GM12878 (cell line): Measurements from ENCODE around the gene PPP2R2D. TPM values are rescaled to one million over a fixed set of nuclear protein-coding genes. Genes with fewer than 3 reads are reported as not detected.

Experiments
- ATAC-seq: fragments of 200-7000 bp; cut with Tn5 transposase; 3 replicates; pipeline ENCODE4 v1.9.1; 2020; ENCODE audit warnings: mild to moderate bottlenecking, moderate library complexity
- BruUV-seq: library from RNA; stranded (reverse); fragments of 400-500 nt; replicated peaks from 2 replicates; lab custom pipeline; 2021; lab: Mats Ljungman, UMichigan
- CTCF ChIA-PET: fragments of 300-600 bp; sonication (Branson Sonifier 250); formaldehyde crosslinking; extraction: SDS; loops from one replicate; lab custom pipeline; 2021; ENCODE audit warnings: inconsistent platforms; lab: Yijun Ruan, JAX
- POLR2A ChIA-PET: fragments of 350-600 bp; formaldehyde crosslinking; extraction: SDS; loops from one replicate; lab custom pipeline; 2021; ENCODE audit warnings: inconsistent platforms; lab: Charles Lee
- RAD21 ChIA-PET: fragments of 300-600 bp; sonication (Branson Sonifier 250); formaldehyde crosslinking; loops from one replicate; lab custom pipeline; 2023; ENCODE audit warnings: antibody characterized with exemption; ENCODE audit not compliant: unreplicated experiment; lab: Charles Lee
- SMC1A ChIA-PET: fragments of 300-600 bp; sonication (Branson Sonifier 250); formaldehyde crosslinking; loops from one replicate; lab custom pipeline; 2023; ENCODE audit not compliant: unreplicated experiment, uncharacterized antibody; lab: Charles Lee
- DNase-seq: peaks from one replicate; pipeline ENCODE4 v3.0.0-alpha.2; 2011; ENCODE audit warnings: low read depth, low spot score
- FAIRE-seq: peaks from 3 replicates; lab custom pipeline; 2011; peaks lifted over from hg19 to GRCh38; lab: Jason Lieb, UNC
- H2AFZ ChIP-seq: 2 replicates; pipeline ENCODE4 v1.6.0; 2011; ENCODE audit warnings: low read depth, low read length, control low read depth; ENCODE audit not compliant: control insufficient read depth
- H3K27ac ChIP-seq: 2 replicates; pipeline ENCODE4 v1.5.1; 2011; ENCODE audit warnings: control low read depth; ENCODE audit not compliant: control insufficient read depth, insufficient read depth
- H3K27me3 ChIP-seq, 2 experiments: replicated peaks in 1 of 2; 2 replicates each; pipeline versions ENCODE4 v1.6.0 to v1.6.1; 2011; ENCODE audit warnings: low read length in 1 of 2; ENCODE audit not compliant: control insufficient read depth in 2 of 2, insufficient read depth in 2 of 2
- H3K36me3 ChIP-seq, 2 experiments: 2 replicates each; pipeline ENCODE4 v1.5.1; 2011; ENCODE audit warnings: low read length in 1 of 2; ENCODE audit not compliant: control insufficient read depth in 2 of 2, insufficient read depth in 2 of 2
- H3K4me1 ChIP-seq: 2 replicates; pipeline ENCODE4 v1.6.1; 2011; ENCODE audit warnings: mild to moderate bottlenecking, low read length, moderate library complexity, mixed read lengths; ENCODE audit not compliant: control insufficient read depth, insufficient read depth
- H3K4me2 ChIP-seq: 2 replicates; pipeline ENCODE4 v1.6.0; 2011; ENCODE audit warnings: control low read depth; ENCODE audit not compliant: control insufficient read depth, insufficient read depth
- H3K4me3 ChIP-seq: fragments of 200-600 bp; sonication (generic); 2 replicates; pipeline ENCODE4 v1.5.1; 2016
- H3K79me2 ChIP-seq: 2 replicates; pipeline ENCODE4 v1.6.0; 2011; ENCODE audit warnings: low read length; ENCODE audit not compliant: control insufficient read depth, insufficient read depth
- H3K9ac ChIP-seq: 2 replicates; pipeline ENCODE4 v1.8.0; 2011; ENCODE audit warnings: low read length, control low read depth, mixed read lengths; ENCODE audit not compliant: control insufficient read depth, insufficient read depth
- H3K9me3 ChIP-seq: replicated peaks from 3 replicates; pipeline ENCODE4 v1.5.1; 2011; ENCODE audit warnings: mild to moderate bottlenecking, low read length; ENCODE audit not compliant: control insufficient read depth, insufficient read depth
- H4K20me1 ChIP-seq: 2 replicates; pipeline ENCODE4 v1.6.0; 2011; ENCODE audit not compliant: control insufficient read depth, insufficient read depth
- CBX3 ChIP-seq: fragments of 200-600 bp; sonication (generic); IDR thresholded peaks from 2 replicates; pipeline ENCODE4 v1.6.1; 2016; ENCODE audit warnings: low read depth, borderline replicate concordance
- NRF1 ChIP-seq: conservative IDR thresholded peaks from 2 replicates; pipeline ENCODE4 v1.6.1; 2011; ENCODE audit warnings: mild to moderate bottlenecking, low read depth, low read length, improper control_type of control experiment
- SREBF2 ChIP-seq: IDR thresholded peaks from 2 replicates; pipeline ENCODE4 v1.6.1; 2012; ENCODE audit warnings: mild to moderate bottlenecking, low read length
- WGBS: methylation state at CpG from one replicate; pipeline ENCODE4 v1.1.6; 2016; ENCODE audit warnings: low lambda C conversion rate; ENCODE audit not compliant: insufficient replicate concordance, insufficient coverage; ENCODE audit errors: missing lambda C conversion rate; 5-methylcytosine and 5-hydroxymethylcytosine counted together
- in situ Hi-C: fragments of 300-500 bp; cut with MboI; formaldehyde crosslinking; loops from 9 replicates; pipeline ENCODE4 v1.14.3; 2018; ENCODE audit warnings: mixed read lengths
- intact Hi-C: fragments of 100-400 bp; cut with micrococcal nuclease; formaldehyde crosslinking; loops from one replicate; pipeline ENCODE4 v1.14.2; 2022; ENCODE audit not compliant: unreplicated experiment
- polyA plus RNA-seq, 11 experiments: library from polyadenylated mRNA; depleted of rRNA in 4 of 11; unstranded in 6 of 11; stranded (reverse) in 5 of 11; fragments of >200 nt; fragmentation: Nextera tagmentation in 4 of 11; fragmentation: Illumina TruSeq in 1 of 11; extraction: Ambion mirVana in 4 of 11; extraction: Trizol in 1 of 11; gene quantifications; 1 replicate in 1 of 11; 2 replicates in 10 of 11; pipeline versions ENCODE4 v1.2.1 to v1.2.3, GENCODE V29; 2011 to 2016; ENCODE audit warnings: inconsistent platforms in 2 of 11, missing spikeins in 2 of 11, low read depth in 1 of 11
- total RNA-seq, 4 experiments: library from RNA; depleted of rRNA in 3 of 4; stranded (reverse); fragments of >200 nt in 3 of 4; fragmentation: Illumina TruSeq in 1 of 4; extraction: Trizol in 1 of 4; gene quantifications; 2 replicates each; pipeline versions ENCODE4 v1.2.1 to v1.2.3, GENCODE V29; 2013 to 2021
- TF ChIP-seq, protein P1 (sequence below): fragments of 450-650 bp; IDR thresholded peaks from 2 replicates; pipeline ENCODE4 v1.6.1; 2018; ENCODE audit warnings: mild to moderate bottlenecking, low read depth, moderate library complexity; ENCODE audit not compliant: partially characterized antibody
- TF ChIP-seq, protein P2 (sequence below): IDR thresholded peaks from 2 replicates; pipeline ENCODE4 v1.6.1; 2011; ENCODE audit warnings: low read depth, low read length, improper control_type of control experiment, borderline replicate concordance
- TF ChIP-seq, protein P3 (sequence below): fragments of 450-650 bp; IDR thresholded peaks from 2 replicates; pipeline ENCODE4 v1.6.1; 2016; ENCODE audit warnings: mild to moderate bottlenecking
- TF ChIP-seq, protein P4 (sequence below): fragments of 450-650 bp; IDR thresholded peaks from 2 replicates; pipeline ENCODE4 v1.6.1; 2017; ENCODE audit warnings: mild to moderate bottlenecking, low read depth, inconsistent platforms; ENCODE audit not compliant: poor library complexity, severe bottlenecking

Gene PPP2R2D
- total and polyA plus RNA-seq, 10 of the 15 experiments (the other 5 are each of a cell fraction or from before 2014, with no cell fraction given): 2.8 to 41.9 (median 21.8) TPM

DNA sequence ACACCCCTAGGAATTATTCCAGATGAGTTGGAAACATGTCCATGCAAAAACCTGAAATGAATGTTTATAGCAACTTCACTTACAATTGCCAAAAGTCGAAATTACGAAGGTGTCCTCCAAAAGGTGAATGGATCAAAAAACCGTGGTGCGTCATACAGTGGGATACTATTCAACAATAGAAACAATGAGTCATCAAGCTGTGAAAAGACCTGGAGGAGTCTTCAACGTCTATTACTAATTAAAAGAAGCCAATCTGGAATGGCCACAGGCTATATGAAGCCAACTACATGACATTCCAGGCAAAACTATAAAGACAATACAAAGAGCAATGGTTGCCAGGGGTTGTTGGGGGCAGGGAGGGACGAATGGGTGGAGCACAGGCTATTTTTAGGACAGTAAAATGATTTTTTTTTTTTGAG is 12.6 kb upstream of the PPP2R2D start (continued):
- TF ChIP-seq, protein P1, sequence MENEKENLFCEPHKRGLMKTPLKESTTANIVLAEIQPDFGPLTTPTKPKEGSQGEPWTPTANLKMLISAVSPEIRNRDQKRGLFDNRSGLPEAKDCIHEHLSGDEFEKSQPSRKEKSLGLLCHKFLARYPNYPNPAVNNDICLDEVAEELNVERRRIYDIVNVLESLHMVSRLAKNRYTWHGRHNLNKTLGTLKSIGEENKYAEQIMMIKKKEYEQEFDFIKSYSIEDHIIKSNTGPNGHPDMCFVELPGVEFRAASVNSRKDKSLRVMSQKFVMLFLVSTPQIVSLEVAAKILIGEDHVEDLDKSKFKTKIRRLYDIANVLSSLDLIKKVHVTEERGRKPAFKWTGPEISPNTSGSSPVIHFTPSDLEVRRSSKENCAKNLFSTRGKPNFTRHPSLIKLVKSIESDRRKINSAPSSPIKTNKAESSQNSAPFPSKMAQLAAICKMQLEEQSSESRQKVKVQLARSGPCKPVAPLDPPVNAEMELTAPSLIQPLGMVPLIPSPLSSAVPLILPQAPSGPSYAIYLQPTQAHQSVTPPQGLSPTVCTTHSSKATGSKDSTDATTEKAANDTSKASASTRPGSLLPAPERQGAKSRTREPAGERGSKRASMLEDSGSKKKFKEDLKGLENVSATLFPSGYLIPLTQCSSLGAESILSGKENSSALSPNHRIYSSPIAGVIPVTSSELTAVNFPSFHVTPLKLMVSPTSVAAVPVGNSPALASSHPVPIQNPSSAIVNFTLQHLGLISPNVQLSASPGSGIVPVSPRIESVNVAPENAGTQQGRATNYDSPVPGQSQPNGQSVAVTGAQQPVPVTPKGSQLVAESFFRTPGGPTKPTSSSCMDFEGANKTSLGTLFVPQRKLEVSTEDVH: no peak
- TF ChIP-seq NRF1: no peak
- TF ChIP-seq CBX3: no peak
- TF ChIP-seq SREBF2: no peak
- TF ChIP-seq, protein P2, sequence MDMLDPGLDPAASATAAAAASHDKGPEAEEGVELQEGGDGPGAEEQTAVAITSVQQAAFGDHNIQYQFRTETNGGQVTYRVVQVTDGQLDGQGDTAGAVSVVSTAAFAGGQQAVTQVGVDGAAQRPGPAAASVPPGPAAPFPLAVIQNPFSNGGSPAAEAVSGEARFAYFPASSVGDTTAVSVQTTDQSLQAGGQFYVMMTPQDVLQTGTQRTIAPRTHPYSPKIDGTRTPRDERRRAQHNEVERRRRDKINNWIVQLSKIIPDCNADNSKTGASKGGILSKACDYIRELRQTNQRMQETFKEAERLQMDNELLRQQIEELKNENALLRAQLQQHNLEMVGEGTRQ: no peak

DNA sequence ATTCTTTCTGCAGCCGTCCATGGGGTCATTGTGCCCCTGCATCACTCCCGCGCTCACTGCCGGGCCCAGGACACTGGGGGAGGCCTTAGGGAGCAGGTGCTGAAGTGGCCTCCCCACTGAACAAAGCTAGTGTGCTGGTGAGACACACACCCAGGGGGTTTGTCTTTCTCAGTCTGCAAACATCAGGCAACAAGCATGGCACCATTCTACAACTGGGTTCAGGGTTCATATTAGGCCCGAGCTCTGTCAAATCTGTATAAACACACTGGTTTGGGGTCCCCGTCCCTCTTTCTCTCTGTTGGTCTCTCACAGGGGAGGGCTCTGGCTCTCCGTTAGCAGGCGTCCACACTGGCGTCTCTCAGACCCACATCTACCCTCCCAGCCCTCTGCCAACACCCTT is 11.1 kb upstream of the PPP2R2D start:
- H3K4me1 ChIP-seq: no peaks in the 10 kb centered on the region
- no peak for ATAC-seq
- no peaks in the 10 kb centered on the region for H3K9me3 ChIP-seq
- ChIA-PET POLR2A (no interaction called here), CTCF (interaction anchor here (2.2 kb wide), 1 partner anchor 133 kb away, joined by 11 read pairs; no protein-coding TSS in a partner anchor), SMC1A (no interaction called here)
- no peaks in the 10 kb centered on the region for H4K20me1 ChIP-seq
- FAIRE-seq: no peak
- no TSS peak for BruUV-seq
- no peak for DNase-seq
- H3K27ac ChIP-seq: no peak overlapping the region
- in situ Hi-C loops: loop anchor here (5.0 to 10.0 kb wide), 3 partner anchors 133 to 565 kb away; no protein-coding TSS in a partner anchor
- no peak overlapping the region for H3K4me2 ChIP-seq
- intact Hi-C loops: no loop called here
- H3K27me3 ChIP-seq: no peaks in the 10 kb centered on the region; a peak in 2 of 4 replicates
- H3K79me2 ChIP-seq: no peaks in the 10 kb centered on the region
- no peak overlapping the region for H2AFZ ChIP-seq
- H3K36me3 ChIP-seq: no peaks in the 10 kb centered on the region
- H3K9ac ChIP-seq: no peak overlapping the region
- TF ChIP-seq, protein P3, sequence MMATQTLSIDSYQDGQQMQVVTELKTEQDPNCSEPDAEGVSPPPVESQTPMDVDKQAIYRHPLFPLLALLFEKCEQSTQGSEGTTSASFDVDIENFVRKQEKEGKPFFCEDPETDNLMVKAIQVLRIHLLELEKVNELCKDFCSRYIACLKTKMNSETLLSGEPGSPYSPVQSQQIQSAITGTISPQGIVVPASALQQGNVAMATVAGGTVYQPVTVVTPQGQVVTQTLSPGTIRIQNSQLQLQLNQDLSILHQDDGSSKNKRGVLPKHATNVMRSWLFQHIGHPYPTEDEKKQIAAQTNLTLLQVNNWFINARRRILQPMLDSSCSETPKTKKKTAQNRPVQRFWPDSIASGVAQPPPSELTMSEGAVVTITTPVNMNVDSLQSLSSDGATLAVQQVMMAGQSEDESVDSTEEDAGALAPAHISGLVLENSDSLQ: no peak
- TF ChIP-seq, protein P4, sequence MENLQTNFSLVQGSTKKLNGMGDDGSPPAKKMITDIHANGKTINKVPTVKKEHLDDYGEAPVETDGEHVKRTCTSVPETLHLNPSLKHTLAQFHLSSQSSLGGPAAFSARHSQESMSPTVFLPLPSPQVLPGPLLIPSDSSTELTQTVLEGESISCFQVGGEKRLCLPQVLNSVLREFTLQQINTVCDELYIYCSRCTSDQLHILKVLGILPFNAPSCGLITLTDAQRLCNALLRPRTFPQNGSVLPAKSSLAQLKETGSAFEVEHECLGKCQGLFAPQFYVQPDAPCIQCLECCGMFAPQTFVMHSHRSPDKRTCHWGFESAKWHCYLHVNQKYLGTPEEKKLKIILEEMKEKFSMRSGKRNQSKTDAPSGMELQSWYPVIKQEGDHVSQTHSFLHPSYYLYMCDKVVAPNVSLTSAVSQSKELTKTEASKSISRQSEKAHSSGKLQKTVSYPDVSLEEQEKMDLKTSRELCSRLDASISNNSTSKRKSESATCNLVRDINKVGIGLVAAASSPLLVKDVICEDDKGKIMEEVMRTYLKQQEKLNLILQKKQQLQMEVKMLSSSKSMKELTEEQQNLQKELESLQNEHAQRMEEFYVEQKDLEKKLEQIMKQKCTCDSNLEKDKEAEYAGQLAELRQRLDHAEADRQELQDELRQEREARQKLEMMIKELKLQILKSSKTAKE: no peak
- TF ChIP-seq, all 136 proteins: peak for 0
- WGBS: 55% methylated on average over 9 of the region's 9 CpGs
- no peak overlapping the region for H3K4me3 ChIP-seq
- RAD21 ChIA-PET: no interaction called here
